Ammon's horn (tissue), 1 donor: ENCODE data around the gene TNFSF13.

Experiments used
- DNase-seq: peaks from one replicate; pipeline ENCODE4 v3.0.0-alpha.2; 2016; ENCODE audit warnings: low spot score

Gene TNFSF13

GRCh38 chr17:7558544-7559319, at the start of gene TNFSF13:
TSS of gene TNFSF13 (plus strand) at chr17:7558750. CDS start at chr17:7559040, 290 bp downstream.
- DNase-seq: peak; percentile 62

GRCh38 chr17:7508846-7509245, 49.7 kb upstream of the TNFSF13 start:
- DNase-seq: no peak

GRCh38 chr17:7509937-7510336, 48.6 kb upstream of the TNFSF13 start:
- DNase-seq: no peak

GRCh38 chr17:7511108-7511507, 47.4 kb upstream of the TNFSF13 start:
- DNase-seq: no peak

- DNase-seq: no peak
Measured at GRCh38 chr17:7512105-7512504, 46.4 kb upstream of the TNFSF13 start.

GRCh38 chr17:7512824-7513540, 45.6 kb upstream of the TNFSF13 start:
- DNase-seq: no peak

GRCh38 chr17:7513850-7514419, 44.6 kb upstream of the TNFSF13 start:
- DNase-seq: no peak

- no peak for DNase-seq
Measured at GRCh38 chr17:7515911-7516610, 42.5 kb upstream of the TNFSF13 start.

GRCh38 chr17:7523033-7523432, 35.5 kb upstream of the TNFSF13 start:
- DNase-seq: no peak

- no peak for DNase-seq
Measured at GRCh38 chr17:7528842-7529241, 29.7 kb upstream of the TNFSF13 start.

- no peak for DNase-seq
Measured at GRCh38 chr17:7530023-7530900, 28.3 kb upstream of the TNFSF13 start.

- no peak for DNase-seq
Measured at GRCh38 chr17:7538050-7538449, 20.5 kb upstream of the TNFSF13 start.

GRCh38 chr17:7538891-7539545, 19.5 kb upstream of the TNFSF13 start:
- DNase-seq: no peak

GRCh38 chr17:7541074-7541621, 17.4 kb upstream of the TNFSF13 start:
- no peak for DNase-seq

GRCh38 chr17:7544911-7545310, 13.6 kb upstream of the TNFSF13 start:
- no peak for DNase-seq

- DNase-seq: peak; percentile 63
Measured at GRCh38 chr17:7548585-7549400, 9.8 kb upstream of the TNFSF13 start, which contains the start of gene TNFSF12. TSS of gene TNFSF12 (plus strand) at chr17:7549058. CDS start at chr17:7549154, 96 bp downstream.

- no peak for DNase-seq
Measured at GRCh38 chr17:7549401-7550055, 9.0 kb upstream of the TNFSF13 start.

- DNase-seq: no peak
Measured at GRCh38 chr17:7550344-7550743, 8.2 kb upstream of the TNFSF13 start.

- DNase-seq: no peak
Measured at GRCh38 chr17:7551396-7551795, 7.2 kb upstream of the TNFSF13 start.
